ENCODE results near the gene NTHL1.

NTHL1 gene

GRCh38 chr16:2031081-2031577 is 16.5 kb downstream of the NTHL1 start:
- POLR2A ChIA-PET, result no interaction called here
- Histone ChIP-seq H3K27ac (ENCODE audit: extremely low read depth, low read depth, low read length) (no peak overlapping the region), H3K9me3 (ENCODE audit: control insufficient read depth, insufficient read depth, low read depth, low read length) (no peaks in the 10 kb centered on the region), H3K4me1 (ENCODE audit: control insufficient read depth, insufficient read depth, low read length) (peaks cover 1% of the 10 kb centered on the region; the same call in 1 of the 2 replicates), H3K36me3 (ENCODE audit: control insufficient read depth in 2 of 2, insufficient read depth in 1 of 2, low read length in 2 of 2) (peaks cover 0 to 4% of the 10 kb centered on the region in 2 experiments; a peak in 1 of 3 replicates), H3K4me3 (ENCODE audit: low read depth, low read length) (no peak overlapping the region)
- TF ChIP-seq GLIS2 (tag by site-specific recombination; IDR thresholded peaks at IDR 0.05) (peak; percentile 56), ZBTB8A (tag by site-specific recombination; IDR thresholded peaks at IDR 0.05) (peak; percentile 43), ZIC2 (tag by site-specific recombination; IDR thresholded peaks at IDR 0.05) (peak; percentile 84), ZNF239 (tag by site-specific recombination; IDR thresholded peaks at IDR 0.05) (no peak), ZNF341 (tag by site-specific recombination; IDR thresholded peaks at IDR 0.05; ENCODE audit: low read depth) (peak; percentile 63), ZNF394 (tag by site-specific recombination; IDR thresholded peaks at IDR 0.05; ENCODE audit: borderline replicate concordance) (no peak), TCF7L2 (IDR thresholded peaks at IDR 0.05; ENCODE audit: borderline replicate concordance, low read depth, low read length) (no peak), PATZ1 (tag by site-specific recombination; IDR thresholded peaks at IDR 0.05) (peak; percentile 40; the same call in 1 of the 2 replicates), ZNF768 (tag by site-specific recombination; IDR thresholded peaks at IDR 0.05) (no peak), GLIS1 (tag by site-specific recombination; IDR thresholded peaks at IDR 0.05) (peak; percentile 34), IKZF3 (tag by site-specific recombination; IDR thresholded peaks at IDR 0.05) (0 out of 2 replicates have a peak, but pooled peaks have one; percentile 11)
- CTCF ChIA-PET, result no interaction called here

- ChIA-PET CTCF (interaction anchor here (0.7 kb wide), 1 partner anchor 291 kb away, joined by 3 read pairs; no protein-coding TSS in a partner anchor), POLR2A (interaction anchor here (0.6 to 1.6 kb wide), 2 partner anchors 12 to 125 kb away, joined by 3 to 4 read pairs; partner anchors contain the start of gene TRAF7)
- H3K4me3 ChIP-seq (ENCODE audit: low read depth, low read length), result no peak overlapping the region
- H3K4me1 ChIP-seq (ENCODE audit: control insufficient read depth, insufficient read depth, low read length), result no peaks in the 10 kb centered on the region
- no peak overlapping the region for H3K27ac ChIP-seq (ENCODE audit: extremely low read depth, low read depth, low read length)
- TF ChIP-seq ZNF768 (tag by site-specific recombination; IDR thresholded peaks at IDR 0.05) (0 out of 2 replicates have a peak, but pooled peaks have one; percentile 19), CTCF (tag by site-specific recombination; IDR thresholded peaks at IDR 0.05) (0 out of 2 replicates have a peak, but pooled peaks have one; percentile 2), ZNF830 (tag by site-specific recombination; IDR thresholded peaks at IDR 0.05; ENCODE audit: low read depth) (no peak), ZNF76 (tag by site-specific recombination; IDR thresholded peaks at IDR 0.05; ENCODE audit: borderline replicate concordance, low read depth) (no peak), KLF10 (tag by site-specific recombination; IDR thresholded peaks at IDR 0.05) (no peak), ZNF221 (tag by site-specific recombination; IDR thresholded peaks at IDR 0.05; ENCODE audit: borderline replicate concordance) (no peak), ZIC2 (tag by site-specific recombination; IDR thresholded peaks at IDR 0.05) (peak; percentile 56)
- H3K36me3 ChIP-seq (ENCODE audit: control insufficient read depth in 2 of 2, insufficient read depth in 1 of 2, low read length in 2 of 2), result peaks cover 0 to 4% of the 10 kb centered on the region in 2 experiments; a peak in 1 of 3 replicates
- no peaks in the 10 kb centered on the region for H3K9me3 ChIP-seq (ENCODE audit: control insufficient read depth, insufficient read depth, low read depth, low read length)
Observed at GRCh38 chr16:2030036-2030435, 17.6 kb downstream of the NTHL1 start.

- ChIA-PET POLR2A (interaction anchor here (1.6 kb wide), 1 partner anchor 126 kb away, joined by 3 read pairs; the partner anchor contains the start of gene TRAF7), CTCF (interaction anchor here (0.7 kb wide), 1 partner anchor 291 kb away, joined by 3 read pairs; no protein-coding TSS in a partner anchor)
- no peaks in the 10 kb centered on the region for H3K9me3 ChIP-seq (ENCODE audit: control insufficient read depth, insufficient read depth, low read depth, low read length)
- no peak overlapping the region for H3K27ac ChIP-seq (ENCODE audit: extremely low read depth, low read depth, low read length)
- TF ChIP-seq ZNF23 (tag by site-specific recombination; IDR thresholded peaks at IDR 0.05; ENCODE audit: borderline replicate concordance) (no peak), ZFHX2 (tag by site-specific recombination; conservative IDR thresholded peaks at IDR 0.05) (peak; percentile 49), EGR2 (tag by site-specific recombination; IDR thresholded peaks at IDR 0.05; ENCODE audit: low read depth) (peak; percentile 48; the same call in 1 of the 2 replicates), ZNF266 (tag by site-specific recombination; IDR thresholded peaks at IDR 0.05; ENCODE audit: low read depth) (no peak), ZNF561 (tag by site-specific recombination; IDR thresholded peaks at IDR 0.05; ENCODE audit: borderline replicate concordance) (no peak), ZNF394 (tag by site-specific recombination; IDR thresholded peaks at IDR 0.05; ENCODE audit: borderline replicate concordance) (no peak), ATF2 (tag by site-specific recombination; IDR thresholded peaks at IDR 0.05; ENCODE audit: low read depth) (no peak)
- no peak overlapping the region for H3K4me3 ChIP-seq (ENCODE audit: low read depth, low read length)
- H3K4me1 ChIP-seq (ENCODE audit: control insufficient read depth, insufficient read depth, low read length), result no peaks in the 10 kb centered on the region
- peaks cover 0 to 4% of the 10 kb centered on the region in 2 experiments; a peak in 1 of 3 replicates for H3K36me3 ChIP-seq (ENCODE audit: control insufficient read depth in 2 of 2, insufficient read depth in 1 of 2, low read length in 2 of 2)
Observed at GRCh38 chr16:2029350-2029749, 18.3 kb downstream of the NTHL1 start.
